OCI-LY7 (cell line): ENCODE data around the gene HCN4.

Experiments used
- CTCF ChIP-seq: fragments of 200-600 bp; sonication (generic); conservative IDR thresholded peaks from 2 replicates; pipeline ENCODE4 v1.5.1; 2014; ENCODE audit warnings: mild to moderate bottlenecking, antibody characterized with exemption, low read length, moderate library complexity, mixed read lengths
- EZH2phosphoT487 ChIP-seq: fragments of 200-600 bp; sonication (generic); IDR thresholded peaks from 2 replicates; pipeline ENCODE4 v1.6.1; 2018; ENCODE audit warnings: low read depth, borderline replicate concordance, mild to moderate bottlenecking, mixed run types, antibody characterized with exemption, low read length, moderate library complexity, mixed read lengths

- no peak for TF ChIP-seq CTCF
- TF ChIP-seq EZH2phosphoT487, result no peak
These were observed 4.7 kb downstream of the HCN4 start for GRCh38 chr15:73364070-73364469.
